Type B pancreatic cell (in vitro differentiated cells): ENCODE data around the gene MFRP. TPM values are rescaled to one million over a fixed set of nuclear protein-coding genes. Genes with fewer than 3 reads are reported as not detected.
"Not testable (repeated sequence)": the region's sequence is repeated elsewhere in the genome, so short reads cannot be mapped to it uniquely, and the experiment has no call there.

Experiments used
- DNase-seq: peaks from one replicate; pipeline ENCODE4 v3.0.0; 2021; ENCODE audit warnings: mixed read lengths; ENCODE audit not compliant: unreplicated experiment; ENCODE audit errors: extremely low spot score
- H3K27ac Mint-ChIP-seq: 2 replicates; pipeline ENCODE4 v1.8.0; 2021; ENCODE audit warnings: mild to moderate bottlenecking, mixed read lengths
- H3K27me3 Mint-ChIP-seq: 2 replicates; pipeline ENCODE4 v1.8.0; 2021; ENCODE audit warnings: mixed read lengths
- H3K36me3 Mint-ChIP-seq: 2 replicates; pipeline ENCODE4 v1.8.0; 2021; ENCODE audit warnings: mixed read lengths
- H3K4me1 Mint-ChIP-seq: one replicate; pipeline ENCODE4 v1.8.0; 2021; ENCODE audit warnings: mixed read lengths; ENCODE audit not compliant: unreplicated experiment
- H3K4me3 Mint-ChIP-seq: 2 replicates; pipeline ENCODE4 v1.8.0; 2021; ENCODE audit warnings: mild to moderate bottlenecking, mixed read lengths
- H3K9me3 Mint-ChIP-seq: 2 replicates; pipeline ENCODE4 v1.8.0; 2021; ENCODE audit warnings: mixed read lengths
- long read RNA-seq: library from polyadenylated mRNA; unstranded; transcript quantifications from one replicate; pipeline ENCODE4 v2.0.0, GENCODE V29; 2020
- total RNA-seq: library from RNA; stranded (reverse); gene quantifications from 2 replicates; pipeline ENCODE4 v1.2.1, GENCODE V29; 2021; ENCODE audit warnings: low replicate concordance
- TF ChIP-seq, protein P1 (sequence below): fragments of 200-600 bp; sonication (generic); conservative IDR thresholded peaks from 2 replicates; pipeline ENCODE4 v1.5.0; 2021; ENCODE audit warnings: antibody characterized with exemption, mild to moderate bottlenecking

Gene MFRP
- total RNA-seq = not detected in 2 replicates
- long read RNA-seq = 0 reads

DNA sequence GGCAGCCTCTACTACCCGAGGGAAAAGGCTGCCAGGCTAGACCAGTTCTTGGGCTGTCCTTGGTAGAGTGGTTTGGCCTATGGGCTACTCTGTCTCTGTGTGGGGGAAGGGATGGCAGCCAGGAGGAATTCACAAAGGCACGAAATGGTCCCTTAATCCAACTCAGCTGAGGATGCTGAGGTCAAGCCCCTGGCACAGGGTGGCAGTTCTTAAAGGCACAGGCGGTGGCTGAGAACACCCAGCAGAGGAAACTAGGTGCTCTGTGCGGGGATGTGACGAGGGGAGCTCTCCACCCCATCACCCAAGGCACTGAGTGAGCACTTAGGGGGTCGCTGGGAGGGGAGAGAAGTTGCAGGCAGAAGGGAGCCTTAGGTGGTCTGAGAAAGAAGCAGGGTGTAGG lies at the start of gene MFRP:
Gene MFRP, minus strand, starts transcription at position 101 of the 400 bp plus-strand sequence. CDS start 192 bp downstream, outside the sequence.
- Mint-ChIP-seq H3K4me1 (no peaks in the 10 kb centered on the region), H3K4me3 (no peak within 1 kb of the TSS), H3K9me3 (no peaks in the 10 kb centered on the region), H3K36me3 (no peaks in the 10 kb centered on the region), H3K27me3 (peaks cover 53% of the 10 kb centered on the region), H3K27ac (no peak within 1 kb of the TSS)
- no peak for DNase-seq
- TF ChIP-seq, protein P1, sequence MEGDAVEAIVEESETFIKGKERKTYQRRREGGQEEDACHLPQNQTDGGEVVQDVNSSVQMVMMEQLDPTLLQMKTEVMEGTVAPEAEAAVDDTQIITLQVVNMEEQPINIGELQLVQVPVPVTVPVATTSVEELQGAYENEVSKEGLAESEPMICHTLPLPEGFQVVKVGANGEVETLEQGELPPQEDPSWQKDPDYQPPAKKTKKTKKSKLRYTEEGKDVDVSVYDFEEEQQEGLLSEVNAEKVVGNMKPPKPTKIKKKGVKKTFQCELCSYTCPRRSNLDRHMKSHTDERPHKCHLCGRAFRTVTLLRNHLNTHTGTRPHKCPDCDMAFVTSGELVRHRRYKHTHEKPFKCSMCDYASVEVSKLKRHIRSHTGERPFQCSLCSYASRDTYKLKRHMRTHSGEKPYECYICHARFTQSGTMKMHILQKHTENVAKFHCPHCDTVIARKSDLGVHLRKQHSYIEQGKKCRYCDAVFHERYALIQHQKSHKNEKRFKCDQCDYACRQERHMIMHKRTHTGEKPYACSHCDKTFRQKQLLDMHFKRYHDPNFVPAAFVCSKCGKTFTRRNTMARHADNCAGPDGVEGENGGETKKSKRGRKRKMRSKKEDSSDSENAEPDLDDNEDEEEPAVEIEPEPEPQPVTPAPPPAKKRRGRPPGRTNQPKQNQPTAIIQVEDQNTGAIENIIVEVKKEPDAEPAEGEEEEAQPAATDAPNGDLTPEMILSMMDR = no peak

GRCh38 chr11:119391275-119391674 lies 44.8 kb upstream of the MFRP start:
- TF ChIP-seq, protein P1 = no peak
- Mint-ChIP-seq H3K4me3 (no peak overlapping the region), H3K9me3 (no peaks in the 10 kb centered on the region), H3K36me3 (no peaks in the 10 kb centered on the region), H3K4me1 (no peaks in the 10 kb centered on the region), H3K27me3 (peaks cover 4% of the 10 kb centered on the region), H3K27ac (no peak overlapping the region)
- no peak for DNase-seq

DNA sequence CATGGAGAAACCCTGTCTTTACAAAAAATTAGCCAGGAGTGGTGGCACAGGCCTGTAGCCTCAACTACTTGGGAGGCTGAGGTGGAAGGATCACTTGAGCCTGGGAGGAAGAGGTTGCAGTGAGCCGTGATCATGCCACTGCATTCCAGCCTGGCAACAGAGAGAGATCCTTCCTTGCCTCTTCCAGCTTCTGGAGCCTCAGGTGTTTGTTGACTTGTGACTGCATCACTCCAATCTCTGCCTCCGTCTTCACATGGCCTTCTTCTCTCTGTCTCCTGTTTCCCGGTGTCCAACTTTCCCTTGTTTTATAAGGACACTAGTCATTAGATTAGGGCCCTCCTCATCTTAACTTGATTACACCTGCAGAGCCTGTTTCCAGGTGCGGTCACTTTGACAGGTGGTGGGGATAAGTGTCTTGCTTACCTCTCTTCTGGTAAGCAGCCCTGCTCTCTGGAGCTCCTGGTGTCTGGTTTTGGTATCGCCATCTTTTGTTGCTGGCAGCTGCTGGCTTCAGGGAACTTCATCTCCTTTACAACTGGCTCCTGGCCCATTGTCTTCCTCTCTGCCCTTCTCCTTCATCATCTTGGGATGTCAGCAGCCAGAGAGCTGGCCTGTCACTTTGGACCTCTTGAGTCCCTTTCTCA lies 43.2 kb upstream of the MFRP start:
- Mint-ChIP-seq H3K4me3 (no peak overlapping the region), H3K4me1 (no peaks in the 10 kb centered on the region), H3K9me3 (no peaks in the 10 kb centered on the region), H3K36me3 (no peaks in the 10 kb centered on the region), H3K27me3 (no peaks in the 10 kb centered on the region), H3K27ac (no peak overlapping the region)
- TF ChIP-seq, protein P1 = peak; percentile 61
- DNase-seq = no peak

- Mint-ChIP-seq H3K4me3 (no peak overlapping the region), H3K27ac (no peak overlapping the region), H3K36me3 (no peaks in the 10 kb centered on the region), H3K4me1 (no peaks in the 10 kb centered on the region), H3K27me3 (no peaks in the 10 kb centered on the region), H3K9me3 (no peaks in the 10 kb centered on the region)
- DNase-seq = no peak
- TF ChIP-seq, protein P1 = no peak
Observed at GRCh38 chr11:119388103-119388502, 41.6 kb upstream of the MFRP start.

- H3K4me3 Mint-ChIP-seq = no peak overlapping the region
- no peak overlapping the region for H3K27ac Mint-ChIP-seq
- TF ChIP-seq, protein P1 = no peak
- peaks cover 3% of the 10 kb centered on the region for H3K27me3 Mint-ChIP-seq
- peaks cover 1% of the 10 kb centered on the region for H3K4me1 Mint-ChIP-seq
- no peaks in the 10 kb centered on the region for H3K36me3 Mint-ChIP-seq
- DNase-seq = no peak
- no peaks in the 10 kb centered on the region for H3K9me3 Mint-ChIP-seq
Observed at GRCh38 chr11:119384332-119384731, 37.8 kb upstream of the MFRP start.

- not testable (repeated sequence) for H3K9me3 Mint-ChIP-seq, H3K27me3 Mint-ChIP-seq, H3K4me3 Mint-ChIP-seq, H3K27ac Mint-ChIP-seq, DNase-seq, H3K36me3 Mint-ChIP-seq
- peaks cover 11% of the 10 kb centered on the region for H3K4me1 Mint-ChIP-seq
Observed at GRCh38 chr11:119382513-119382912, 36.0 kb upstream of the MFRP start.
